T follicular helper cell (primary cell): Measurements from ENCODE around the gene RANBP3.
"Not testable (repeated sequence)": the region's sequence is repeated elsewhere in the genome, so short reads cannot be mapped to it uniquely, and the experiment has no call there.

Experiments
- DNase-seq: peaks from one replicate; pipeline ENCODE4 v3.0.0-alpha.2; 2020; ENCODE audit warnings: low read depth

RANBP3 gene

DNA sequence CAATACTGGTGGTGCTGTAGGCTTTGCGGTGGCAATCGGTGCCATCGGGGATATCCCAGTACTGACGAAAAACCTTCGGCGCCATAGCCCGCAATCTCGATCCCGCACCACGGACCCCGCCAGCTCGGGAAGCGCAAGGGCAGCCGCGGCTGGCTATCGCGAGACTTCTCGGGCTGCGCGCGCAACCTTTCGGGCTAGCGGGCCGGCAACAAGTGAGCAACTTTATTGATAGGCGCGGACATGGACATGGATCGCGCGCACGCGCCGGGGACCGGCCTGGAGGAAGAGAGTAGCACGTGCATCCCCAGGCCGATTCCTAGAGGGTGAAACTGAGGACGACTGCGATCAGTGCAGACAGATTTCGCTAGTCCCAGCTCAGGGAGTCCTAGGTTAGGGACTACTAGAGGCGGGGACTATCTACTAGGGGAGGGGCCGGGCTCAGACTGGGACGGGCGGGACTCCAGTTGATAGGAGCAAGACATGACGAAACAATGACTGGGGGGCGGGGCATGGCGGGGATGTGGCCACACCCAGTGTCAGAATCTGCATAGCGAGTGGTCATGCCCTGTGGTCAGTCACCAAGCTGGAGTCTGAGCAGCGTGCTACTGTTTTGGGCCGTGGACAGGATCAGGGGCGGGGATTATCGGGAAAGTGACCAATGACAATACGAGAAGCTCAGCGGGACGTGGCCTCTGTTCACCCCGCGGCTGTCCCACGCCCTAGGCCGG is 74.2 kb downstream of the RANBP3 start, which contains the start of gene NDUFA11:
NDUFA11 (minus strand) TSS at position 167 of the 728 bp plus-strand sequence; CDS start at position 85, 82 bp downstream.
- peak; percentile 96 for DNase-seq

GRCh38 chr19:5903056-5903623 is 74.8 kb downstream of the RANBP3 start:
- DNase-seq = no peak

- no peak for DNase-seq
Observed at GRCh38 chr19:5900976-5901375, 77.0 kb downstream of the RANBP3 start.

DNA sequence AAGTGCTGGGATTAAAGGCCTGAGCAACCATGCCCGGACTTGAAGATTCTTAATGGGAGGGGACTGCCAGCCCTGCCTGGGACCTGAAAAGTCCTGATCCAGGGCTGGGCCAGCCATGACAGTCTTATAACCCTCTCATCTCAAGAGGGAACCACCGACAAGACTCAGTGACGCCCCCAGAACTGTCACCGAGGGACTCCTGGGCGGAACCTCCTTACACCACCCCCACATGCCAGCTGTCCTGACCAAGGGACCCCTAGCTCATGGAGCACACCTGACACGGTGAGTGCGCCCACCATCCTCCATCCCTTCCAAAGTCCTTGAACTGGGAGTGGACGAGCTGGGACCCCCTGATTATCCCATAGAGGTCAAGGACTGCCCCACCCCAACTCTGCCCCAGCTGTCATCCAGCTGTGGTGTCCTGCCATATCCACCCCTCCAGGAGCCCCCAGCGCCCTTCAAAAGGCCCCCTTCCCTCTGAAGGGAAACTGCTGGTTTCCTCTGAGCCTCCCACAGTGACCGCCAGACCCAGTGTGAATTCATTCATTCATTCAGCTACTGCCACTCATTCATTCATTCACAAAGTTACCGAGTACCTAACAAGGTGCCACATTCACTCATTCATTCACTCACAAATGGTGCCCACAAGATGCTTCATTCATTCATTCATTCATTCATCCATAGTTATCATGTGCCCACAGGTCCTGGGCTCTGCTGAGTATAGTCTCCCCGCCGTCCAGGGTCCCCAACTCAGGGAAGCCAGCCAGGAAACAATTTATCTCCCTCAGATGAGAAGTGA is 78.0 kb downstream of the RANBP3 start:
- DNase-seq = no peak

GRCh38 chr19:5897189-5897969 is 80.6 kb downstream of the RANBP3 start:
- no peak for DNase-seq

- DNase-seq = no peak
Observed at GRCh38 chr19:5896365-5897076, 81.4 kb downstream of the RANBP3 start.

- no peak for DNase-seq
Observed at GRCh38 chr19:5895890-5896289, 82.0 kb downstream of the RANBP3 start.

DNA sequence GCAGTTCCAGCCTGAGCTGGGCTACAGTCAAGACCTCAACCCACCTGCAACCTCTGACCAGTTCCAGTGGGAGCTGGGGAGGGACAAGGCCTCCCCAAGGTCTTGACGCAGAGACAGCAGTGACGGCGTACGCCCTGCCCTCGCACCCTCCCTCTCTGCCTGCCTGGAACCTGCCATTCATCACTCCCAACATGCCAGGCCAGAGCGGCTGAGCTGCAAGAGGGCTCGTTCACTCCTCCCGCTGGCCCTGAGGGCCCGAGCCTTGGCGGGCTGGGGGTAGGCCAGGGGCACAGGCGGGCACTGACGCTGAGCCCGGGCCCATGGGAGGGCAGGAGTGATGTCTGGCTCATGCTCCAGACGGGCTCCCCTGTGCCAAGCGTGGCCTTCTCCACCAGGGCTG is 82.5 kb downstream of the RANBP3 start:
- DNase-seq = no peak

GRCh38 chr19:5894704-5895349 is 83.1 kb downstream of the RANBP3 start:
- DNase-seq = no peak

DNA sequence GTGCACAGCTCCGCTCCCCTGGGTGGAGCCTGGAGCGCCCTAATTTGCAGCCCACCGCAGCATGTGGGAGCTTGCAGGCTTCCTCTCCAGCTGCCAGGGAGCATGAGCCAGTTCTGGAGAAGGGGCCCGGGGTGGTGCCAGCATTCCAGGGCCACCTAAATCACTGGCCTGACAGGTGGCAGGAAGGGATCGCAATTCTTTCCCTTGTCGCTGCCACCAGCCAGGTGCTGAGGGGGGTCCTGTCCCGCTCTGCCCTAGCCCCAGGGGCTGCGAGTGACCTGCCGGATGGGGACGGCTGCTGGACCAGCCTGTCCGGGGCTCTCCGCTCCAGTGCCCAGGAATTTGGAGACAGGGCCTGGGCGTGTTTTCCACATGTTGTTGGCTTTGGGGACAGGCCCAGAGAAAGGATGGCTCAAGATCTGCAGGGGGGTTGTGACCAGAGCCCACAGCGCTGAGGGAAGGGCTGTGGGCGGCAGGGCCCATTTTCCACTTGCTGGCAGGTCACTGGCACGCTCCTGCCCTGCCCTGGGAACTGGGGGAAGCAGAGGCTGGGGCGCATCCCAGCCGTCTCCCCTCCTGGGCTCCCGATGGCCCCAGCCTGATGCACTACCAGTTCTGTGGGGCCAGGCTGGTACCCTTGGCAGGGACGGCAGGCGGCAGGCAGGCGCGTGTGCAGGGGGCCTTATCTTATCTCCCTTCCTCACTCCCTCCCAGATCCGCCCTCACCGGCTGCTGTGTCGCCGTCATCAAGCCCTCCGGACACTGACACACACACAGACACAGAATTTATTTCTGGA is 83.8 kb downstream of the RANBP3 start:
- DNase-seq = no peak

GRCh38 chr19:5893296-5893903 is 84.5 kb downstream of the RANBP3 start:
- DNase-seq = no peak

DNA sequence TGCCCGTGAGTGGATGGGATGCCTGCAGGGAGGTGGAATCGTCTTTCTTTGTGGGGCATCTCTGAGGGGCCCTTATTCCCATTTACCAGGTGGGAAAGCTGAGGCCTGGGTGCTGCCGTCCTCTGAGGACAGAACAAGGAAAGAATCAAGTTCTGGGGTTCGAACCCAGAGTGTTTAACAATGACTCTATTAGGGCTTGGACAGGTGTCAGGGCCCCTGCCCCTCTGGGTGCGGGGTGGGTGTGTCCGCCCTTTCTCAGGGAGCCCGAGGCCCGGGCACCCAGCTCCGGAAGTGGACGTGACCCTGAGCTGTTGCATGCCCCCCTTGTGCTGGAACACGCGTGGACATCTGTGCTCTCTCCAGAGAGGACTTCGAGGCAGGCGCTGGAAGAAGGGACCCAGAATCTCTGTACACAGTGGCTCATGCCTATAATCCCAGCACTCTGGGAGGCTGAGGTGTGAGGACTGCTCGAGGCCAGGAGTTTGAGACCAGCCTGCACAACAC is 85.1 kb downstream of the RANBP3 start:
- no peak for DNase-seq

DNA sequence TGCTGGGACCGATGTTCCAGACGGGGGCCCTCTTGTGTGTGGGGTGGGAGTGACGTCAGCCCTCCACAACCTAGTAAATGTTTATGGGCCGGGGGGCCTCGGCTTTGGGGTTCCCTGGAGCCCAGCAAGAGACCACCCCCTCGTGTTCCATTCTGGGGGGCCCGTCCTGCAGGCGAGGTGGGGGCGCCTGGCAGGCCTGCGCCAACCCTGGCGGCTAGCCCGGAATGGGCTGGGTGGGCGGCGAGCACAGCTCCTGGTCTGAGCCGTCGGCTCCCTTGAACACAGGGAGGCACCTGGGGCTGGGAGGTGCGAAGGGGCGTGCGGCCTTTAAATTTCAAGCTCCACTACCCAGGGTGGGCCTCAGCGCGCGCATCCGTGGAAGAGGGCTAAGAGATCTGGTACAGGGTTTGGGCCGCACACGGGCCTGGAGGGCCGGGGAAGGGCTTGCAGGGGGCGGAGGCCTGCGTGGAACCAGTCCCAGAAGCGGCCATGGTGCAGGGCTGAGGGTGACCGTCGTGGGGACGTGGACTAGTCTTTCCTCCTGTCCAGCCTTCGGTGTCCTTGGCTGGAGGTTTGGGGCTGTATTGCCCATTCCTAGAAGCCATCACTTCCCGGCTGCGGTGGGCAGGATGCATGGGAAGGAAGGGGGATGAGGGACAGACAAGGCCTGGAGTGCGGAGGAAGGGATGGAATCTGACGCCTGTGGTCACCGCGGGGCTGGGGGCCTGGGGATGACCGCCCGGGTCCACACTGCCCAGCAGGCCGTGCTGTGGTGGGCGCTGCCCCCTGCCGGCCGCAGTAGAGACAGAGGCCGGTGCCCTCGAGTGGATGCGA is 85.8 kb downstream of the RANBP3 start:
- no peak for DNase-seq

DNA sequence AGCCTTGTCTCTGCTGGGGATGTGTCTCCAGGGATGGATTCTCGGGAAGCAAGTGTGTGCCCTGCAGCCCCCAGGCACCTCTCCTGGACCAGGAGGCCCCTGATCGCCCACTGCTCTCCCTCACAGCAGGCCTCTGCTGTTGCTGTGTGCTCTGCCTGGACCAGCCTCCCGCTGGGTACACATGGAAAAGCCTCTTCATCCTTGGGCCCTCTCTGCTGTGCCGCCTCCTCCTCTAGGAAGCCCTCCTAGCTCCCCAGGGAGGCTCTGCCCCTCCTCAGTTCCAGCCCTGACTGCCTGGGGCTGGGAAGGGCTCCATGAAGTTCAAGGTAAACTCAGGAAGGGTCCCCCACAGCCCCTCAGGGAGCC is 86.4 kb downstream of the RANBP3 start:
- DNase-seq = no peak

GRCh38 chr19:5890099-5890498 is 87.8 kb downstream of the RANBP3 start:
- no peak for DNase-seq

- DNase-seq = no peak
Observed at GRCh38 chr19:5889288-5889971, 88.5 kb downstream of the RANBP3 start.

GRCh38 chr19:5884065-5884811 is 93.7 kb downstream of the RANBP3 start:
- DNase-seq = not testable (repeated sequence)
